Activated effector memory CD4-positive, alpha-beta T cell treated with anti-CD3 and anti-CD28 coated beads, Interleukin-2, amount 50 U/mL, for 16 hours (primary cell): ENCODE measurements around the gene BTG2.
"Not testable (repeated sequence)": the region's sequence is repeated elsewhere in the genome, so short reads cannot be mapped to it uniquely, and the experiment has no call there.

ENCODE experiments used
- DNase-seq: peaks from one replicate; pipeline ENCODE4 v3.0.0-alpha.2; 2020

Gene BTG2

GRCh38 chr1:203304919-203305808, at the start of gene BTG2:
BTG2 (plus strand) TSS chr1:203305519; CDS start chr1:203305607, 88 bp downstream.
- DNase-seq: peak; percentile 96

- DNase-seq: not testable (repeated sequence)
Measured at GRCh38 chr1:203256636-203257035, 48.7 kb upstream of the BTG2 start.

GRCh38 chr1:203263496-203263895, 41.8 kb upstream of the BTG2 start:
- DNase-seq: no peak

- DNase-seq: no peak
Measured at GRCh38 chr1:203264052-203264501, 41.2 kb upstream of the BTG2 start.

- DNase-seq: no peak
Measured at GRCh38 chr1:203265541-203265940, 39.8 kb upstream of the BTG2 start.

GRCh38 chr1:203266140-203266539, 39.2 kb upstream of the BTG2 start:
- DNase-seq: not testable (repeated sequence)

GRCh38 chr1:203267347-203267846, 37.9 kb upstream of the BTG2 start:
- peak; percentile 92 for DNase-seq

GRCh38 chr1:203267912-203268311, 37.4 kb upstream of the BTG2 start:
- DNase-seq: no peak

- DNase-seq: no peak
Measured at GRCh38 chr1:203268901-203269653, 36.2 kb upstream of the BTG2 start.

- DNase-seq: no peak
Measured at GRCh38 chr1:203269654-203270020, 35.7 kb upstream of the BTG2 start.

GRCh38 chr1:203270448-203270847, 34.9 kb upstream of the BTG2 start:
- DNase-seq: no peak

- DNase-seq: peak; percentile 87
Measured at GRCh38 chr1:203271018-203271743, 34.1 kb upstream of the BTG2 start.

- no peak for DNase-seq
Measured at GRCh38 chr1:203271962-203272632, 33.2 kb upstream of the BTG2 start.

- no peak for DNase-seq
Measured at GRCh38 chr1:203272633-203273205, 32.6 kb upstream of the BTG2 start.

GRCh38 chr1:203273206-203273868, 32.0 kb upstream of the BTG2 start:
- DNase-seq: peak; percentile 97

GRCh38 chr1:203273869-203274602, 31.3 kb upstream of the BTG2 start:
- DNase-seq: no peak

GRCh38 chr1:203274603-203275381, 30.5 kb upstream of the BTG2 start:
- DNase-seq: no peak

- DNase-seq: no peak
Measured at GRCh38 chr1:203275656-203276272, 29.6 kb upstream of the BTG2 start.

- DNase-seq: no peak
Measured at GRCh38 chr1:203276408-203276807, 28.9 kb upstream of the BTG2 start.
